Measurements from ENCODE around the gene IRF2BP2.

Gene IRF2BP2

GRCh38 chr1:234583755-234584419, 26.1 kb downstream of the IRF2BP2 start:
- no peak for DNase-seq (ENCODE audit: low read depth in 2 of 2)

- no peak for DNase-seq (ENCODE audit: low read depth in 2 of 2)
Measured at GRCh38 chr1:234582681-234583301, 27.2 kb downstream of the IRF2BP2 start.

- DNase-seq (ENCODE audit: low read depth in 2 of 2), result no peak
Measured at GRCh38 chr1:234582186-234582585, 27.8 kb downstream of the IRF2BP2 start.

- no peak for DNase-seq (ENCODE audit: low read depth in 2 of 2)
Measured at GRCh38 chr1:234581063-234581714, 28.8 kb downstream of the IRF2BP2 start.

GRCh38 chr1:234579967-234580366, 30.0 kb downstream of the IRF2BP2 start:
- no peak for DNase-seq (ENCODE audit: low read depth in 2 of 2)

GRCh38 chr1:234578735-234579134, 31.2 kb downstream of the IRF2BP2 start:
- DNase-seq (ENCODE audit: low read depth in 2 of 2), result no peak

GRCh38 chr1:234578087-234578486, 31.9 kb downstream of the IRF2BP2 start:
- no peak for DNase-seq (ENCODE audit: low read depth in 2 of 2)

GRCh38 chr1:234573711-234574299, 36.2 kb downstream of the IRF2BP2 start:
- DNase-seq (ENCODE audit: low read depth in 2 of 2), result no peak

GRCh38 chr1:234572966-234573365, 37.0 kb downstream of the IRF2BP2 start:
- no peak for DNase-seq (ENCODE audit: low read depth in 2 of 2)

- DNase-seq (ENCODE audit: low read depth in 2 of 2), result no peak
Measured at GRCh38 chr1:234571702-234572101, 38.3 kb downstream of the IRF2BP2 start.

- DNase-seq (ENCODE audit: low read depth in 2 of 2), result no peak
Measured at GRCh38 chr1:234570329-234571120, 39.5 kb downstream of the IRF2BP2 start.

- DNase-seq (ENCODE audit: low read depth in 2 of 2), result no peak
Measured at GRCh38 chr1:234568345-234568744, 41.6 kb downstream of the IRF2BP2 start.

- DNase-seq (ENCODE audit: low read depth in 2 of 2), result no peak
Measured at GRCh38 chr1:234565132-234565531, 44.8 kb downstream of the IRF2BP2 start.

- no peak for DNase-seq (ENCODE audit: low read depth in 2 of 2)
Measured at GRCh38 chr1:234564035-234565029, 45.6 kb downstream of the IRF2BP2 start.

- DNase-seq (ENCODE audit: low read depth in 2 of 2), result no peak
Measured at GRCh38 chr1:234562334-234562733, 47.6 kb downstream of the IRF2BP2 start.

GRCh38 chr1:234561319-234561718, 48.7 kb downstream of the IRF2BP2 start:
- no peak for DNase-seq (ENCODE audit: low read depth in 2 of 2)

- DNase-seq (ENCODE audit: low read depth in 2 of 2), result no peak
Measured at GRCh38 chr1:234559902-234560676, 49.9 kb downstream of the IRF2BP2 start.

GRCh38 chr1:234559152-234559901, 50.7 kb downstream of the IRF2BP2 start:
- DNase-seq (ENCODE audit: low read depth in 2 of 2), result no peak

- no peak for DNase-seq (ENCODE audit: low read depth in 2 of 2)
Measured at GRCh38 chr1:234558330-234558836, 51.6 kb downstream of the IRF2BP2 start.
